Measurements from ENCODE around the gene OVOL3. TPM values are rescaled to one million over a fixed set of nuclear protein-coding genes. Genes with fewer than 3 reads are reported as not detected.
"Not testable (repeated sequence)": the region's sequence is repeated elsewhere in the genome, so short reads cannot be mapped to it uniquely, and the experiment has no call there.

Gene OVOL3
- total RNA-seq, 1 experiment from 2014 or later, result not detected

DNA sequence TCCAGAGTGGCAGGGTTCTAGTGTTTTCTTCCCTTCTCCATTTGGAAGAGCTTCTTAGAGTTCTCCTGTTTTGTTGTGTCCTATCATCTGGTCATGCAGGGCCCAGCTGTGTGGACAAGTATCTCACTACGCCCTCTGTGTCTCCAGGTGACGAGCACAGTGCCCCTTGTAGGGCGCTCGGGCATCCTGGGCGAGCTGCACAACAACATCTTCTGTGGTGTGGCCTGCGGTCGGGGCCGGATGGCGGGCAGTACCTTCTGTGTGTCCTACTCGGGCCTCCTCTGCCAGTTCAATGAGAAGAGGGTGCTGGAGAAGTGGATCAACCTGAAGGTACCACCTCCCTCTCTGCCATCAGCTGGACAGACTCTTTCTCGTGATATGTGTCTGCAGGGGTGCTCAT, 43.3 kb upstream of the OVOL3 start:
- H2AFZ ChIP-seq, result no peak overlapping the region
- peaks cover 21% of the 10 kb centered on the region for H3F3A ChIP-seq (ENCODE audit: insufficient read depth, low read depth)
- no peak overlapping the region for H3K4me2 ChIP-seq
- H3K4me1 ChIP-seq (replicated peaks; ENCODE audit: insufficient read depth), result peaks cover 14% of the 10 kb centered on the region
- TF ChIP-seq EZH2 (IDR thresholded peaks at IDR 0.05; ENCODE audit: low read depth), result no peak
- no peak for TF ChIP-seq CTCF (conservative IDR thresholded peaks at IDR 0.05)
- CTCF ChIA-PET, result no interaction called here
- POLR2A ChIA-PET (ENCODE audit: unreplicated experiment), result interaction anchor here (0.7 kb wide), 1 partner anchor 61 kb away, joined by 4 read pairs; no protein-coding TSS in a partner anchor
- no peaks in the 10 kb centered on the region for H3K79me2 ChIP-seq (ENCODE audit: low read depth)
- H3K4me3 ChIP-seq, result no peak overlapping the region
- H3K36me3 ChIP-seq (ENCODE audit: low read depth), result no peaks in the 10 kb centered on the region
- peaks cover 4% of the 10 kb centered on the region for H4K20me1 ChIP-seq (ENCODE audit: insufficient read depth)
- H3K27me3 ChIP-seq (ENCODE audit: insufficient read depth, low read depth), result no peaks in the 10 kb centered on the region
- intact Hi-C loops (cut with micrococcal nuclease; ENCODE audit: unreplicated experiment), result no loop called here
- no peaks in the 10 kb centered on the region for H3K9me2 ChIP-seq (ENCODE audit: insufficient read depth)
- no peaks in the 10 kb centered on the region for H3K9me3 ChIP-seq (ENCODE audit: insufficient read depth, low read depth)
- no peak for DNase-seq
- BruUV-seq (replicated peaks), result no TSS peak
- no peak overlapping the region for H3K27ac ChIP-seq

DNA sequence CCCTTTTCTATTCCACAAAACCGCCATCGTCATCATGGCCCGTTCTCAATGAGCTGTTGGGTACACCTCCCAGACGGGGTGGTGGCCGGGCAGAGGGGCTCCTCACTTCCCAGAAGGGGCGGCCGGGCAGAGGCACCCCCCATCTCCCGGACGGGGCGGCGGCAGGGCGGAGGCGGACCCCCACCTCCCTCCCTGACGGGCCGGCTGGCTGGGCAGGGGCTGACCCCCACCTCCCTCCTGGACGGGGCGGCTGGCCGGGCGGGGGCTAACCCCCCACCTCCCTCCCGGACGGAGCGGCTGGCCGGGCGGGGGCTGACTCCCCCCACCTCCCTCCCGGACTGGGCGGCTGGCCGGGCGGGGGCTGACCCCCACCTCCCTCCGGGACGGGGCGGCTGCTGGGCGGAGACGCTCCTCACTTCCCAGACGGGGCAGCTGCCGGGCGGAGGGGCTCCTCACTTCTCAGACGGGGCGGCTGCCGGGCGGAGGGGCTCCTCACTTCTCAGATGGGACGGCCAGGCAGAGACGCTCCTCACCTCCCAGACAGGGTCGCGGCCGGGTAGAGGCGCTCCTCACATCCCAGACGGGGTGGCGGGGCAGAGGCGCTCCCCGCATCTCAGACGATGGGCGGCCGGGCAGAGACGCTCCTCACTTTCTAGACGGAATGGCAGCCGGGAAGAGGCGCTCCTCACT, 42.0 kb upstream of the OVOL3 start:
- POLR2A ChIA-PET (ENCODE audit: unreplicated experiment); H3K27ac ChIP-seq; H3K4me3 ChIP-seq; BruUV-seq (replicated peaks); CTCF ChIA-PET; H3K4me2 ChIP-seq; DNase-seq; intact Hi-C loops (cut with micrococcal nuclease; ENCODE audit: unreplicated experiment); H3K79me2 ChIP-seq (ENCODE audit: low read depth); H3K9me3 ChIP-seq (ENCODE audit: insufficient read depth, low read depth); H3K27me3 ChIP-seq (ENCODE audit: insufficient read depth, low read depth); H3K9me2 ChIP-seq (ENCODE audit: insufficient read depth); H3K36me3 ChIP-seq (ENCODE audit: low read depth); H2AFZ ChIP-seq: not testable (repeated sequence)
- Histone ChIP-seq H3F3A (ENCODE audit: insufficient read depth, low read depth) (peaks cover 21% of the 10 kb centered on the region), H4K20me1 (ENCODE audit: insufficient read depth) (peaks cover 12% of the 10 kb centered on the region), H3K4me1 (replicated peaks; ENCODE audit: insufficient read depth) (peaks cover 14% of the 10 kb centered on the region)

GRCh38 chr19:36072081-36072480, 38.9 kb upstream of the OVOL3 start:
- H2AFZ ChIP-seq, result no peak overlapping the region
- no peaks in the 10 kb centered on the region for H3K79me2 ChIP-seq (ENCODE audit: low read depth)
- H4K20me1 ChIP-seq (ENCODE audit: insufficient read depth), result peaks cover 12% of the 10 kb centered on the region
- peaks cover 14% of the 10 kb centered on the region for H3K4me1 ChIP-seq (replicated peaks; ENCODE audit: insufficient read depth)
- H3K36me3 ChIP-seq (ENCODE audit: low read depth), result 0 out of 2 replicates have a peak, but pooled peaks cover 3% of the 10 kb centered on the region
- POLR2A ChIA-PET (ENCODE audit: unreplicated experiment), result no interaction called here
- DNase-seq, result no peak
- intact Hi-C loops (cut with micrococcal nuclease; ENCODE audit: unreplicated experiment), result no loop called here
- H3K27me3 ChIP-seq (ENCODE audit: insufficient read depth, low read depth), result no peaks in the 10 kb centered on the region
- H3K9me3 ChIP-seq (ENCODE audit: insufficient read depth, low read depth), result no peaks in the 10 kb centered on the region
- CTCF ChIA-PET, result no interaction called here
- H3F3A ChIP-seq (ENCODE audit: insufficient read depth, low read depth), result peaks cover 25% of the 10 kb centered on the region
- TF ChIP-seq CTCF (conservative IDR thresholded peaks at IDR 0.05) (no peak), EZH2 (IDR thresholded peaks at IDR 0.05; ENCODE audit: low read depth) (no peak)
- no peaks in the 10 kb centered on the region for H3K9me2 ChIP-seq (ENCODE audit: insufficient read depth)
- no peak overlapping the region for H3K27ac ChIP-seq
- no peak overlapping the region for H3K4me2 ChIP-seq
- no peak overlapping the region for H3K4me3 ChIP-seq
- BruUV-seq (replicated peaks), result no TSS peak
